A673 (cell line): Measurements from ENCODE around the gene PRKCH. TPM values are rescaled to one million over a fixed set of nuclear protein-coding genes. Genes with fewer than 3 reads are reported as not detected.

Source experiments
- BruUV-seq: library from RNA; stranded (reverse); fragments of 400-500 nt; replicated peaks from 2 replicates; lab custom pipeline; 2021; lab: Mats Ljungman, UMichigan
- CTCF ChIA-PET: fragments of 300-600 bp; sonication (Branson Sonifier 250); formaldehyde crosslinking; loops from one replicate; lab custom pipeline; 2022; ENCODE audit warnings: antibody characterized with exemption; lab: Charles Lee
- POLR2A ChIA-PET: fragments of 300-600 bp; sonication (Branson Sonifier 250); formaldehyde crosslinking; loops from one replicate; lab custom pipeline; 2022; ENCODE audit warnings: antibody characterized with exemption; ENCODE audit not compliant: low non-redundant PET; lab: Charles Lee
- DNase-seq: peaks from one replicate; pipeline ENCODE4 v3.0.0-alpha.2; 2015; ENCODE audit warnings: low spot score
- H3K27ac ChIP-seq: fragments of 200-600 bp; sonication (generic); 2 replicates; pipeline ENCODE4 v1.5.1; 2016; ENCODE audit warnings: mixed run types, low read depth, mild to moderate bottlenecking, mixed read lengths, antibody characterized with exemption, low read length; ENCODE audit not compliant: poor library complexity, severe bottlenecking
- H3K27me3 ChIP-seq: fragments of 200-600 bp; sonication (generic); replicated peaks from 2 replicates; pipeline ENCODE4 v1.6.1; 2017; ENCODE audit warnings: mixed run types, low read depth, mild to moderate bottlenecking, mixed read lengths, antibody characterized with exemption, low read length; ENCODE audit not compliant: insufficient read depth, poor library complexity
- H3K36me3 ChIP-seq: fragments of 200-600 bp; sonication (generic); 2 replicates; pipeline ENCODE4 v1.6.1; 2016; ENCODE audit warnings: mixed run types, mild to moderate bottlenecking, mixed read lengths, antibody characterized with exemption, low read length; ENCODE audit not compliant: insufficient read depth, poor library complexity, severe bottlenecking
- H3K4me1 ChIP-seq: fragments of 200-600 bp; sonication (generic); 2 replicates; pipeline ENCODE4 v1.6.1; 2017; ENCODE audit warnings: mixed run types, mild to moderate bottlenecking, mixed read lengths, antibody characterized with exemption, low read length; ENCODE audit not compliant: insufficient read depth, poor library complexity, severe bottlenecking
- H3K4me3 ChIP-seq: fragments of 200-600 bp; sonication (generic); 2 replicates; pipeline ENCODE4 v1.5.1; 2016; ENCODE audit warnings: low read depth, mixed run types, mild to moderate bottlenecking, mixed read lengths, low read length; ENCODE audit not compliant: poor library complexity, severe bottlenecking
- H3K9me3 ChIP-seq: fragments of 200-600 bp; sonication (generic); 2 replicates; pipeline ENCODE4 v1.6.1; 2016; ENCODE audit warnings: mixed run types, low read depth, mild to moderate bottlenecking, mixed read lengths, antibody characterized with exemption, low read length; ENCODE audit not compliant: poor library complexity, severe bottlenecking
- EZH2 ChIP-seq: fragments of 200-600 bp; sonication (generic); IDR thresholded peaks from 2 replicates; pipeline ENCODE4 v1.6.1; 2017; ENCODE audit warnings: borderline replicate concordance, low read depth, mild to moderate bottlenecking, mixed read lengths, antibody characterized with exemption, low read length; ENCODE audit not compliant: poor library complexity, severe bottlenecking
- intact Hi-C: fragments of 100-400 bp; cut with micrococcal nuclease; formaldehyde crosslinking; loops from one replicate; pipeline ENCODE4 v1.10.0; 2022; ENCODE audit not compliant: unreplicated experiment
- total RNA-seq: library from RNA; stranded (reverse); gene quantifications from 2 replicates; pipeline ENCODE4 v1.2.3, GENCODE V29; 2021
- TF ChIP-seq, protein P1 (sequence below): fragments of 300-800, 200-600 bp; sonication (generic); conservative IDR thresholded peaks from 2 replicates; pipeline ENCODE4 v1.5.1; 2017; ENCODE audit warnings: low read depth, mild to moderate bottlenecking, antibody characterized with exemption, low read length, moderate library complexity, mixed read lengths

PRKCH gene
- total RNA-seq, 1 experiment from 2014 or later = 1.8 TPM

DNA sequence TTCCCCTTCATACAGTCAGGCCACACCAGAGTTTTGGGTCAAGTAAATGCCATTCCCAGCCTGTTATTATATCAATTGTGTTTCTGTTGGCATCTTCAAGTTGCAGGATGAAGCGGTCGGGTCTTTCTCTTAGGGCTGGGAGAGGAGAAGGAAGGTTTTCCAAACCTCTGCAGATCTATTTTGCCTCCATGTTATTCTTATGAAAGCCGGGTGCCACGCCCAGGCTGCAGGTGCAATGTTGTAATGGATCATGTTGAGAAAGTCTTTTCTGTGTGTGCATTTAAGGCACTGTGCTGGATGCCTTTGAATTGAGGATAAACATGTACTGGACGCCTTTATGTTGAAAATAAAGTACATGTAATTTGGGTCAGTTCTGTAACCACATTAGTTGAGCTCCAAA, 209.5 kb downstream of the PRKCH start:
- H3K4me3 ChIP-seq = no peak overlapping the region
- no peak for DNase-seq
- no TSS peak for BruUV-seq
- TF ChIP-seq, protein P1, sequence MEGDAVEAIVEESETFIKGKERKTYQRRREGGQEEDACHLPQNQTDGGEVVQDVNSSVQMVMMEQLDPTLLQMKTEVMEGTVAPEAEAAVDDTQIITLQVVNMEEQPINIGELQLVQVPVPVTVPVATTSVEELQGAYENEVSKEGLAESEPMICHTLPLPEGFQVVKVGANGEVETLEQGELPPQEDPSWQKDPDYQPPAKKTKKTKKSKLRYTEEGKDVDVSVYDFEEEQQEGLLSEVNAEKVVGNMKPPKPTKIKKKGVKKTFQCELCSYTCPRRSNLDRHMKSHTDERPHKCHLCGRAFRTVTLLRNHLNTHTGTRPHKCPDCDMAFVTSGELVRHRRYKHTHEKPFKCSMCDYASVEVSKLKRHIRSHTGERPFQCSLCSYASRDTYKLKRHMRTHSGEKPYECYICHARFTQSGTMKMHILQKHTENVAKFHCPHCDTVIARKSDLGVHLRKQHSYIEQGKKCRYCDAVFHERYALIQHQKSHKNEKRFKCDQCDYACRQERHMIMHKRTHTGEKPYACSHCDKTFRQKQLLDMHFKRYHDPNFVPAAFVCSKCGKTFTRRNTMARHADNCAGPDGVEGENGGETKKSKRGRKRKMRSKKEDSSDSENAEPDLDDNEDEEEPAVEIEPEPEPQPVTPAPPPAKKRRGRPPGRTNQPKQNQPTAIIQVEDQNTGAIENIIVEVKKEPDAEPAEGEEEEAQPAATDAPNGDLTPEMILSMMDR = no peak
- no peak for TF ChIP-seq EZH2
- H3K4me1 ChIP-seq = no peaks in the 10 kb centered on the region
- no peaks in the 10 kb centered on the region for H3K9me3 ChIP-seq
- intact Hi-C loops = no loop called here
- no peak overlapping the region for H3K27ac ChIP-seq
- no peaks in the 10 kb centered on the region for H3K36me3 ChIP-seq
- POLR2A ChIA-PET = no interaction called here
- H3K27me3 ChIP-seq = no peaks in the 10 kb centered on the region
- CTCF ChIA-PET = no interaction called here

DNA sequence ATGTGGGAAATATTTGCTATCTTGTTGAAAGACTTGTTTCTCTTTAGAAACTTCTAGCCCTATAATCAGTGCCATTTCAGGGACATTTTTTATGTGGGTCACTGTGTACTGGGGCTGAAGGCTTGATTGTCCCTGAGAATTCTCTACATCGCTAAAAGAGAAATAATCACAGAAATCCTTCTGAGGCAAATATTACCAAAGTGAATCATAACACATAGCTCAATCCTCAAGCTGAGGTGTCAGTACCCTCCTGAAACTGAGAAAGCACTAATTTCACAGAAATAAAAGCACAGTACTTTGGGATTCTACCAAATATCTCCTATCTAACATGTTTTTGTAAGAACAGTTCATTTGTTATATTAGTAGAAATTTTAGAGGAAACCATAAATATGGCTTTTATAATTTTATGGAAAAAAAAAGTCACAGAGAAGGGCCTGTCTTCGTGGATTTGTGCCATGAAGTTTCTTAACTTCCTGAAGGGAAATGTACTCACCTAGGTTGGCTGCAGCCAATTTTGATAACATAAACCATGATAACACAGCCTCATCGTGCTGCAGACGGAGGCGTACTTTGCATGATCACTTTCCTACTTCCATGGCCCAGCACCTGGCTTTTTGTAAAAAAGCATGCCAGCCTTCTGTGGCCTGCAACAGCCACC, 210.2 kb downstream of the PRKCH start:
- no peaks in the 10 kb centered on the region for H3K4me1 ChIP-seq
- H3K36me3 ChIP-seq = no peaks in the 10 kb centered on the region
- ChIA-PET CTCF (no interaction called here), POLR2A (no interaction called here)
- H3K27me3 ChIP-seq = no peaks in the 10 kb centered on the region
- H3K4me3 ChIP-seq = no peak overlapping the region
- TF ChIP-seq EZH2 = no peak
- TF ChIP-seq, protein P1 = no peak
- no peak for DNase-seq
- intact Hi-C loops = no loop called here
- H3K27ac ChIP-seq = no peak overlapping the region
- BruUV-seq = no TSS peak
- no peaks in the 10 kb centered on the region for H3K9me3 ChIP-seq

DNA sequence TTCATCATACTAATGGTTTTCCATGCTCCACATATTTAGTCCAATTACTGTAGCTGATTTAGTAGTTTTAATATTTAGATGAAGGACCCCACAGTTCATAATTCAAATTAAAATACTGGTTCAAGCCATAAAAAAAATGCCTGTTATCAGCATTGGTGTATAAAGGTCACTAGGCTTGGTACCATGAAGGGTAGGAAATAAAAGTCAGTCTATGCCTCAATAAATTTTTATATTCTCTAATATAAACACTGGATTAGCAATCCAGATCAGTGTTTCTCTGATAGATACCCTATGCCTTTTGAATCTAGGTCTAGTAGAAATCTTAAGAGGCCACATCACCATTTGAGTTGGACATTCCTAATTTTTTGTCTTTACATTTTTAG, 210.7 kb downstream of the PRKCH start:
- DNase-seq = no peak
- POLR2A ChIA-PET = no interaction called here
- intact Hi-C loops = no loop called here
- no peak overlapping the region for H3K4me3 ChIP-seq
- no peaks in the 10 kb centered on the region for H3K4me1 ChIP-seq
- CTCF ChIA-PET = no interaction called here
- no peak overlapping the region for H3K27ac ChIP-seq
- H3K36me3 ChIP-seq = no peaks in the 10 kb centered on the region
- TF ChIP-seq, protein P1 = no peak
- no peak for TF ChIP-seq EZH2
- no peaks in the 10 kb centered on the region for H3K27me3 ChIP-seq
- no peaks in the 10 kb centered on the region for H3K9me3 ChIP-seq
- no TSS peak for BruUV-seq
